GM12874 (cell line): Measurements from ENCODE around the gene KCNQ1.

Experiments used
- CTCF ChIP-seq: IDR thresholded peaks from 2 replicates; pipeline ENCODE4 v1.5.1; 2011; ENCODE audit warnings: low read depth, mild to moderate bottlenecking, control low read depth, low read length, moderate library complexity; ENCODE audit not compliant: insufficient read depth

The KCNQ1 gene

GRCh38 chr11:2484576-2485125, 39.8 kb downstream of the KCNQ1 start:
- no peak for TF ChIP-seq CTCF

- no peak for TF ChIP-seq CTCF
These were observed 43.2 kb downstream of the KCNQ1 start for GRCh38 chr11:2488004-2488403.

GRCh38 chr11:2489083-2489482, 44.3 kb downstream of the KCNQ1 start:
- TF ChIP-seq CTCF: no peak

GRCh38 chr11:2498750-2499149, 53.9 kb downstream of the KCNQ1 start:
- TF ChIP-seq CTCF: no peak

- no peak for TF ChIP-seq CTCF
These were observed 62.5 kb downstream of the KCNQ1 start for GRCh38 chr11:2507212-2507901.

GRCh38 chr11:2507945-2508749, 63.3 kb downstream of the KCNQ1 start:
- TF ChIP-seq CTCF: no peak

GRCh38 chr11:2508793-2509192, 64.0 kb downstream of the KCNQ1 start:
- TF ChIP-seq CTCF: no peak
